NCI-H1694 (cell line): ENCODE measurements around the gene UQCC5.

Experiments
- DNase-seq: peaks from one replicate; lab custom pipeline; 2025; lab: John Stamatoyannopoulos, UW

UQCC5 gene

GRCh38 chr3:52536369-52537164 is at the start of gene UQCC5:
TSS of gene UQCC5 (plus strand) at chr3:52536605. CDS start at chr3:52536756, 151 bp downstream.
- peak; percentile 68 for DNase-seq

GRCh38 chr3:52487050-52487787 is 49.2 kb upstream of the UQCC5 start:
- no peak for DNase-seq

- no peak for DNase-seq
Measured at GRCh38 chr3:52487788-52488691, 48.4 kb upstream of the UQCC5 start.

GRCh38 chr3:52488746-52489145 is 47.7 kb upstream of the UQCC5 start:
- no peak for DNase-seq

- DNase-seq = no peak
Measured at GRCh38 chr3:52489453-52489852, 47.0 kb upstream of the UQCC5 start.

GRCh38 chr3:52490035-52490938 is 46.1 kb upstream of the UQCC5 start:
- DNase-seq = no peak

GRCh38 chr3:52490939-52491526 is 45.4 kb upstream of the UQCC5 start:
- no peak for DNase-seq

GRCh38 chr3:52492059-52492458 is 44.3 kb upstream of the UQCC5 start:
- DNase-seq = no peak

- DNase-seq = no peak
Measured at GRCh38 chr3:52493232-52494017, 43.0 kb upstream of the UQCC5 start.

- no peak for DNase-seq
Measured at GRCh38 chr3:52494445-52494844, 42.0 kb upstream of the UQCC5 start.

GRCh38 chr3:52494886-52495495 is 41.4 kb upstream of the UQCC5 start, which contains the start of gene STAB1:
TSS of gene STAB1 (plus strand) at chr3:52495338. CDS start at chr3:52495414, 76 bp downstream.
- DNase-seq = no peak

- no peak for DNase-seq
Measured at GRCh38 chr3:52495777-52496602, 40.4 kb upstream of the UQCC5 start.

GRCh38 chr3:52498137-52499054 is 38.0 kb upstream of the UQCC5 start:
- no peak for DNase-seq

- DNase-seq = no peak
Measured at GRCh38 chr3:52501046-52501445, 35.4 kb upstream of the UQCC5 start.

- DNase-seq = no peak
Measured at GRCh38 chr3:52502001-52502400, 34.4 kb upstream of the UQCC5 start.

GRCh38 chr3:52502808-52503350 is 33.5 kb upstream of the UQCC5 start:
- no peak for DNase-seq

- DNase-seq = no peak
Measured at GRCh38 chr3:52503788-52504424, 32.5 kb upstream of the UQCC5 start.
